GM12872 (cell line): ENCODE data around the gene AVPR2.

Experiments
- TF ChIP-seq, protein P1 (sequence below): IDR thresholded peaks from 3 replicates; pipeline ENCODE4 v1.5.1; 2011; ENCODE audit warnings: low read depth, mild to moderate bottlenecking, low read length, moderate library complexity; ENCODE audit not compliant: insufficient read depth

AVPR2 gene

DNA sequence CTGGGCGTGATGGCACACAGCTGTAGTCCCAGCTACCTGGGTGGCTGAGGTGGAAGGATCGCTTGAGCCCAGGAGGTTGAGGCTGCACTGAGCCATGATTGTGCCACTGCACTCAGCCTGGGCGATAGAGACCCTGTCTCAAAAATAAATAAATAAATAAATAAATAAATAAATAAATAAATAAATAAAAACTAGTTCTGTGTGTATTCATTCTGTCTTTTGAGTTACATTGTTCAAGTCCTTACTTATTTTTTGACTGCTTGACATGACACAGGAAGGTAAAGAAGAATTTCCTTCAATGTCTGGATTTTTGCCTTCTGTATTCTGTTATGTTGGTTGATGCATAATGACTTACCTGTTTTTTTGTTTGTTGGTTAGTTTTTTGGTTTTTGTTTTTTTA is 32.6 kb downstream of the AVPR2 start:
- TF ChIP-seq, protein P1, sequence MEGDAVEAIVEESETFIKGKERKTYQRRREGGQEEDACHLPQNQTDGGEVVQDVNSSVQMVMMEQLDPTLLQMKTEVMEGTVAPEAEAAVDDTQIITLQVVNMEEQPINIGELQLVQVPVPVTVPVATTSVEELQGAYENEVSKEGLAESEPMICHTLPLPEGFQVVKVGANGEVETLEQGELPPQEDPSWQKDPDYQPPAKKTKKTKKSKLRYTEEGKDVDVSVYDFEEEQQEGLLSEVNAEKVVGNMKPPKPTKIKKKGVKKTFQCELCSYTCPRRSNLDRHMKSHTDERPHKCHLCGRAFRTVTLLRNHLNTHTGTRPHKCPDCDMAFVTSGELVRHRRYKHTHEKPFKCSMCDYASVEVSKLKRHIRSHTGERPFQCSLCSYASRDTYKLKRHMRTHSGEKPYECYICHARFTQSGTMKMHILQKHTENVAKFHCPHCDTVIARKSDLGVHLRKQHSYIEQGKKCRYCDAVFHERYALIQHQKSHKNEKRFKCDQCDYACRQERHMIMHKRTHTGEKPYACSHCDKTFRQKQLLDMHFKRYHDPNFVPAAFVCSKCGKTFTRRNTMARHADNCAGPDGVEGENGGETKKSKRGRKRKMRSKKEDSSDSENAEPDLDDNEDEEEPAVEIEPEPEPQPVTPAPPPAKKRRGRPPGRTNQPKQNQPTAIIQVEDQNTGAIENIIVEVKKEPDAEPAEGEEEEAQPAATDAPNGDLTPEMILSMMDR = no peak

DNA sequence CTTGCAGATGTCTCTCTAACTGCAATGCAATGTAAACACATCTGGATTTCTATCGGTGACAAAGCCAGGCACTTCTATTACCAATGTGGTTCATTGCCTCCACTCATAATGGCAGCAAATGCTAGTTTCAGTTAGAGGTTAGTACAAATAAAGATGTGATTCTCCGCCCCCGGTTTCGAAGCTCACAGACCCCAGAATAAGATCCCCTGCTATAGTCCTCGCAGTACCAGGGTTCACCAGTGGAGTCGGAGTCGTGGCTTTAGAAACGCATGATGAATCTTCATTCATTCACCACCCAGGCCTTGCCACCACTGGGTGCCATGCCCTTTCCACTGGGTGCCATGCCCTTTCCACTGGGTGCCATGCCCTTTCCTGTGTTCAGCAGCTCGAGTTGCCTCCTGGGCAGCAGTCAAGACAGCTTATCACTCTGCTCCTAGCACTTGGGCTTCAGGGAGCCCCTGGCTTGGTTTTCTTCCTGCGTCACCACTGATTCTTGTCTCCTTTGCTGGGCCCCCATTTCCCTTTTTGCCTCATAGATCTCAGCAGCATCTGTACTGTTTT is 33.8 kb downstream of the AVPR2 start:
- TF ChIP-seq, protein P1 = no peak

DNA sequence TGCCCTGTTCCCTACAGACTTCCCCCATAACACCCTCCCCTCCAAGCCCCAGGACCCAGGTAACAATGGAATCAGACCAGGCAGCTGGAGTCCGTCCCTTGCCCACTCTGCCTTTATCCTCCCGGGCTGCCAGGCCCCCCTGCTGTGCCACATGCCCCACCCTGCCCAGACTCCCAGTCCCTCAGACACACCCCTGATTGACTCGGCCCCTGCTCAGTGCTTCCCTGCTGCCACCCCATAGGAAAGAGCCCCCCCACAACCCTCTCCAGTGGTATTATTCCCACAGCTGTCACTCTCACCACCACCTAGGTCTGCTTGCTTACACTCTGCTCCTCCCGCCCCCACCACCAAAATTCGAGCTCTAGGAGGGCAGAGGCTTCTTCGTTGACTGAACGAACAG is 35.1 kb downstream of the AVPR2 start:
- TF ChIP-seq, protein P1 = no peak

DNA sequence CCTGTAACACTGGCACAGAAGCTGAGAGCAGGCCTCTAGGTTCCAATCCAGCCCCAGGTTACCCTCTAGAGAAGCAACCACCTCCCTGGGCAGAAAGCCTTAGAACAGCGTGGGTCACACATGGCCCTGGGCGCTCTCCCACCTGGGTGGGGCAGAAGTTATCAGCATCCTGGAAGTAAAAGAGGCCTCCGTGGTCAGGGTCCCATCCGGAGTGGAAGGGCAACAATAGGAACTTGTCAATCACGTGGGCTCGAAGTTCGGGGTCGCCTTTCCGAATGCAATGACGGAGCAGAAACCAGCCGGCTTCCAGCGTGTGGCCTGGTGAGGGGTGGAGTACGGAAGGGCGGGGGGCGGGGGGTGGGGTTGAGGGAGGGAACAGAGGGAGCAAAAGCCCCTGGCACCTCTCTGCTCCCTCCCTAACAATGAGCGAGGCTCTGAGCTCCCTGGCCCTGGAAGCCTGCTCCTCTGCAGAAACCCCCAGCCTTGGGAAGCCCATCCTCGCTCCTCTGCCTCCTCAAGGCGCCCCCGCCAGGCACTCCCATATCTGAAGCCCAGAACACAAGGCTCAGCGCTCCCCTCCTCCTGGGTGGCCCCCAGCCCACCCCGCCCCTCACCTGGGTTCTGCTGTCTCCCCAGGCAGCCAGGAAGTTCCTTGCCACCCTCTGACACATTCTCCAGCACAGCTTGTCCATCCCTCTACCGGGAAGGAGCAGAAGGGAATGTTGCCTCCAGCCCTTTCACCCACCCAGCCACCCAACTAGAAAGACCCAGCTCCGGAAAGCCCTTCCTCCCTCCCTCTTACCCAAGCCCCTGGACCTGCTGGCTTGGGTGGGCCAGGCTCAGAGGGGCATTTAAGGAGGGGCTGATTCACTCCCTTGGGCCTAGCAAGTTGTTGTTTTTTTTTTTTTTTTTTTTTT is 37.1 kb downstream of the AVPR2 start:
- TF ChIP-seq, protein P1 = no peak

DNA sequence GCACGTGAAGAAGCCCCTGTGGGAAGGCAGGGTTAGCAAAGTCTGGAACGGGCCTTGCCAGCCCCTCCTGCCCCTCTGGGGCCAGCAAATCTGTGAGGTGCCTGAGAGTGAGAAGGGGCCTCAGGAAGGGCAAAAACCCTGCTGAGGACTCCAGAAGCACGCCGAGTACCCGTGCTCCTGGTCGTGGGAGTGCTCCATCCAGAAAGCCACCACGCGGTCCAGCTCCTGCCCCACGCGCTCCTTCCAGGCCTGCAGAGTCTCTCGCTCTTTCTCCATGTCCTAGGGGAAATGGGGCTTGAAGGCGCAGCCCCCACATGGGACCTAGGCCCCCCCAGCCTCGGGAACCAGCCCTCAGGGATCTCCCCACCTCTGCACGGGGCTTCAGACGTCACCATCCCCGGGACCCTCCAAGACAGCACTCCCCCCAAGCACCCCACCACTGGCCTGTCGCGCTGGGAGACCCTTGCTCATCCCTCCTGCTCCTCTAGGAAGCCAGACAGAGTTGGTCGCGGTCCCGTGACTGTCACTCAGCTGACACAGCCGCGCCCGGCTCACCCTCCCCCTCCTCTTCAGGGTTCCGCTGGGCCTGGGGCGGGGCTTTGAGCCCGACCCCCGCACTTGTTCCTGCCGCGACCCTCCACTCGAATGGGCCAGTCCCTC is 39.8 kb downstream of the AVPR2 start, which contains the start of gene RENBP:
Gene RENBP, minus strand, starts transcription at position 504 of the 660 bp plus-strand sequence. Its CDS starts 33 bp downstream, at position 471.
- TF ChIP-seq, protein P1 = no peak

DNA sequence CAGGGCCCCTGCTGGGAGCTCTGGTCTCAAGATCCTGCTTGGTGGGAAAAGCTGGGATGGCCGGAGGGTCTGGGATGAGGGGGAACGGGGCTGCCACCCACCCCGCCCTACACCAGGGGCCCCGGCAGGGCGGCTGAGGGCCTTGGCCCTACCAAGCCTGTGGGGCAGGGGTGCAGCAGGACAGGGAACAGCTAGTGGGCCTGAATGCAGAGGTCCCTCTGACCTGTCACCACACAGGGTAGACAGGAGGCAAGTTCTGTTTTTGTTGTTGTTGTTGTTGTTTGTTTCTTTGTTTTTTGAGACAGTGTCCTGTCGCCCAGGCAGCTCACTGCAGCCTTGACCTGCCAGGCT is 40.3 kb downstream of the AVPR2 start:
- TF ChIP-seq, protein P1 = no peak
